Renal cortex interstitium (tissue), 11 donors: ENCODE data around the gene PLAC1. TPM values are rescaled to one million over a fixed set of nuclear protein-coding genes. Genes with fewer than 3 reads are reported as not detected.
A peak's percentile ranks its signal among the peaks of the same experiment; 100 is the strongest.

Experiments
- DNase-seq, 11 donors: peaks; one replicate each; pipeline ENCODE4 v3.0.0-alpha.2; 2013; ENCODE audit warnings: low read depth in 9 of 11, low spot score in 4 of 11; ENCODE audit errors: extremely low read depth in 1 of 11
- polyA plus RNA-seq, 3 donors: library from polyadenylated mRNA; unstranded; fragments of 120-200 nt; gene quantifications; one replicate each; pipeline ENCODE4 v1.2.1, GENCODE V29; 2013; ENCODE audit not compliant: insufficient read length in 3 of 3

The PLAC1 gene
- polyA plus RNA-seq, 3 donors, result 4.2 to 7.8 (median 6.4) TPM

- DNase-seq, result no peak
These were observed 21.4 kb downstream of the PLAC1 start for GRCh38 chrX:134636851-134637250.

GRCh38 chrX:134634691-134635090 is 23.6 kb downstream of the PLAC1 start:
- DNase-seq, result no peak

- DNase-seq, result no peak
These were observed 24.4 kb downstream of the PLAC1 start for GRCh38 chrX:134633832-134634231.

GRCh38 chrX:134633394-134633793 is 24.9 kb downstream of the PLAC1 start:
- DNase-seq, result no peak

- no peak for DNase-seq
These were observed 25.9 kb downstream of the PLAC1 start for GRCh38 chrX:134632355-134632754.

- no peak for DNase-seq
These were observed 26.6 kb downstream of the PLAC1 start for GRCh38 chrX:134631426-134632346.

- DNase-seq, result no peak
These were observed 29.6 kb downstream of the PLAC1 start for GRCh38 chrX:134628663-134629062.

GRCh38 chrX:134626434-134626833 is 31.8 kb downstream of the PLAC1 start:
- no peak for DNase-seq

GRCh38 chrX:134625315-134625718 is 33.0 kb downstream of the PLAC1 start:
- no peak for DNase-seq

- no peak for DNase-seq
These were observed 34.2 kb downstream of the PLAC1 start for GRCh38 chrX:134624046-134624430.

- no peak for DNase-seq
These were observed 34.8 kb downstream of the PLAC1 start for GRCh38 chrX:134623293-134624045.

GRCh38 chrX:134622813-134623185 is 35.5 kb downstream of the PLAC1 start:
- no peak for DNase-seq

GRCh38 chrX:134622056-134622812 is 36.0 kb downstream of the PLAC1 start:
- DNase-seq, result peak in 5 of 11 donors; percentile 41 to 75 (median 51)

GRCh38 chrX:134619838-134620237 is 38.4 kb downstream of the PLAC1 start:
- no peak for DNase-seq

GRCh38 chrX:134613396-134613795 is 44.9 kb downstream of the PLAC1 start:
- no peak for DNase-seq

- DNase-seq, result no peak
These were observed 50.1 kb downstream of the PLAC1 start for GRCh38 chrX:134608153-134608552.

- no peak for DNase-seq
These were observed 50.7 kb downstream of the PLAC1 start for GRCh38 chrX:134607523-134607922.

GRCh38 chrX:134604701-134605311 is 53.5 kb downstream of the PLAC1 start:
- no peak for DNase-seq
